Measurements from ENCODE around the gene TMEM119. TPM values are rescaled to one million over a fixed set of nuclear protein-coding genes. Genes with fewer than 3 reads are reported as not detected.

Gene TMEM119
- total RNA-seq, 1 experiment from 2014 or later, result not detected

- Histone ChIP-seq H3K36me3 (ENCODE audit: control insufficient read depth, insufficient read depth, low read length) (no peaks in the 10 kb centered on the region), H3K9me3 (ENCODE audit: control insufficient read depth, insufficient read depth, low read depth, low read length) (no peaks in the 10 kb centered on the region), H3K27ac (ENCODE audit: low read length) (no peak overlapping the region), H3K4me3 (ENCODE audit: low read depth in 2 of 2, low read length in 2 of 2) (no peak overlapping the region), H3K27me3 (ENCODE audit: control insufficient read depth, insufficient read depth, low read length) (no peaks in the 10 kb centered on the region), H3K4me1 (ENCODE audit: control insufficient read depth, insufficient read depth, low read length) (no peaks in the 10 kb centered on the region)
- in situ Hi-C loops (cut with HindIII; ENCODE audit: low pct_unique_long_range_greater_than_20kb, low sequenced_read_pairs) (no loop called here), intact Hi-C loops (cut with micrococcal nuclease; ENCODE audit: unreplicated experiment) (no loop called here)
- DNase-seq (ENCODE audit: low read depth, low spot score) (no peak), ATAC-seq (no peak)
- CTCF ChIA-PET, result no interaction called here
- POLR2A ChIA-PET, result no interaction called here
- no TSS peak for BruUV-seq (replicated peaks)
- no peak for TF ChIP-seq REST (IDR thresholded peaks at IDR 0.05; ENCODE audit: insufficient read depth in 1 of 2, low read depth in 2 of 2, low read length in 1 of 2)
- no peak for TF ChIP-seq POLR2AphosphoS5 (IDR thresholded peaks at IDR 0.05; ENCODE audit: low read depth, low read length)
- TF ChIP-seq SIN3A (IDR thresholded peaks at IDR 0.05; ENCODE audit: borderline replicate concordance, insufficient read depth, low read depth, low read length), result no peak
- no peak for TF ChIP-seq TCF7L2 (IDR thresholded peaks at IDR 0.05; ENCODE audit: low read depth, low read length)
- no peak for TF ChIP-seq CTCF (IDR thresholded peaks at IDR 0.05)
Observed at GRCh38 chr12:108599541-108599940, 1.7 kb upstream of the TMEM119 start.

- no peaks in the 10 kb centered on the region for H3K27me3 ChIP-seq (ENCODE audit: control insufficient read depth, insufficient read depth, low read length)
- H3K27ac ChIP-seq (ENCODE audit: low read length), result no peak overlapping the region
- no peak for TF ChIP-seq REST (IDR thresholded peaks at IDR 0.05; ENCODE audit: insufficient read depth in 1 of 2, low read depth in 2 of 2, low read length in 1 of 2)
- TF ChIP-seq POLR2AphosphoS5 (IDR thresholded peaks at IDR 0.05; ENCODE audit: low read depth, low read length), result no peak
- no peak for TF ChIP-seq TCF7L2 (IDR thresholded peaks at IDR 0.05; ENCODE audit: low read depth, low read length)
- no peak for TF ChIP-seq SIN3A (IDR thresholded peaks at IDR 0.05; ENCODE audit: borderline replicate concordance, insufficient read depth, low read depth, low read length)
- TF ChIP-seq CTCF (IDR thresholded peaks at IDR 0.05), result no peak
- ChIA-PET POLR2A (no interaction called here), CTCF (no interaction called here)
- H3K36me3 ChIP-seq (ENCODE audit: control insufficient read depth, insufficient read depth, low read length), result no peaks in the 10 kb centered on the region
- H3K9me3 ChIP-seq (ENCODE audit: control insufficient read depth, insufficient read depth, low read depth, low read length), result no peaks in the 10 kb centered on the region
- intact Hi-C loops (cut with micrococcal nuclease; ENCODE audit: unreplicated experiment) (no loop called here), in situ Hi-C loops (cut with HindIII; ENCODE audit: low pct_unique_long_range_greater_than_20kb, low sequenced_read_pairs) (no loop called here)
- ATAC-seq (no peak; the same call in 1 of the 2 replicates), DNase-seq (ENCODE audit: low read depth, low spot score) (no peak)
- no TSS peak for BruUV-seq (replicated peaks)
- H3K4me3 ChIP-seq (ENCODE audit: low read depth in 2 of 2, low read length in 2 of 2), result no peak overlapping the region
- H3K4me1 ChIP-seq (ENCODE audit: control insufficient read depth, insufficient read depth, low read length), result no peaks in the 10 kb centered on the region
Observed at GRCh38 chr12:108598553-108599250, 818 bp upstream of the TMEM119 start.

Measured in Panc1 (cell line).